A673 (cell line): ENCODE data around the gene FTCDNL1.

Experiments
- EZH2 ChIP-seq: fragments of 200-600 bp; sonication (generic); IDR thresholded peaks from 2 replicates; pipeline ENCODE4 v1.6.1; 2017; ENCODE audit warnings: borderline replicate concordance, low read depth, mild to moderate bottlenecking, mixed read lengths, antibody characterized with exemption, low read length; ENCODE audit not compliant: poor library complexity, severe bottlenecking
- TF ChIP-seq, protein P1 (sequence below): fragments of 300-800, 200-600 bp; sonication (generic); conservative IDR thresholded peaks from 2 replicates; pipeline ENCODE4 v1.5.1; 2017; ENCODE audit warnings: low read depth, mild to moderate bottlenecking, antibody characterized with exemption, low read length, moderate library complexity, mixed read lengths

DNA sequence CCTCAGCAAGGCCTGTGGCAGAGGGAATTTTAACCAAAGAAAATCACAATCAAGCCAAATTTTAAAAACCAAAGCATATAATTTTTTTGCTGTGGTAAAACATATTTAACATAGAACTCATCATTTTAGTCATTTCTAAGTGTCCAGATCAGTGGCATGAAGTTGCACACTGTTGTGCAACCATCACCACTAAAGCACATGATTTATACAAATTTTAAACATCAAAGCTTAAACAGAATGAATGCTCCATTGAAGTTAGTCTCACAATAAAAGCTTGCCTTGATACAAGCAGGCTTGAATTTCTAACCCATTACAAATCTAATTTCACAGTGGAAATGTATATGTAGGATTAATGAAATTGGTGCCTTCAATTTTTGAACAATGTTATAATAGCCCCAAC lies 31.2 kb downstream of the FTCDNL1 start:
- TF ChIP-seq, protein P1, sequence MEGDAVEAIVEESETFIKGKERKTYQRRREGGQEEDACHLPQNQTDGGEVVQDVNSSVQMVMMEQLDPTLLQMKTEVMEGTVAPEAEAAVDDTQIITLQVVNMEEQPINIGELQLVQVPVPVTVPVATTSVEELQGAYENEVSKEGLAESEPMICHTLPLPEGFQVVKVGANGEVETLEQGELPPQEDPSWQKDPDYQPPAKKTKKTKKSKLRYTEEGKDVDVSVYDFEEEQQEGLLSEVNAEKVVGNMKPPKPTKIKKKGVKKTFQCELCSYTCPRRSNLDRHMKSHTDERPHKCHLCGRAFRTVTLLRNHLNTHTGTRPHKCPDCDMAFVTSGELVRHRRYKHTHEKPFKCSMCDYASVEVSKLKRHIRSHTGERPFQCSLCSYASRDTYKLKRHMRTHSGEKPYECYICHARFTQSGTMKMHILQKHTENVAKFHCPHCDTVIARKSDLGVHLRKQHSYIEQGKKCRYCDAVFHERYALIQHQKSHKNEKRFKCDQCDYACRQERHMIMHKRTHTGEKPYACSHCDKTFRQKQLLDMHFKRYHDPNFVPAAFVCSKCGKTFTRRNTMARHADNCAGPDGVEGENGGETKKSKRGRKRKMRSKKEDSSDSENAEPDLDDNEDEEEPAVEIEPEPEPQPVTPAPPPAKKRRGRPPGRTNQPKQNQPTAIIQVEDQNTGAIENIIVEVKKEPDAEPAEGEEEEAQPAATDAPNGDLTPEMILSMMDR = no peak
- no peak for TF ChIP-seq EZH2
